Kidney glomerular epithelial cell (primary cell): Measurements from ENCODE around the gene CRYBB1.

Source experiments
- DNase-seq: peaks from one replicate; lab custom pipeline; 2025; lab: John Stamatoyannopoulos, UW

CRYBB1 gene

DNA sequence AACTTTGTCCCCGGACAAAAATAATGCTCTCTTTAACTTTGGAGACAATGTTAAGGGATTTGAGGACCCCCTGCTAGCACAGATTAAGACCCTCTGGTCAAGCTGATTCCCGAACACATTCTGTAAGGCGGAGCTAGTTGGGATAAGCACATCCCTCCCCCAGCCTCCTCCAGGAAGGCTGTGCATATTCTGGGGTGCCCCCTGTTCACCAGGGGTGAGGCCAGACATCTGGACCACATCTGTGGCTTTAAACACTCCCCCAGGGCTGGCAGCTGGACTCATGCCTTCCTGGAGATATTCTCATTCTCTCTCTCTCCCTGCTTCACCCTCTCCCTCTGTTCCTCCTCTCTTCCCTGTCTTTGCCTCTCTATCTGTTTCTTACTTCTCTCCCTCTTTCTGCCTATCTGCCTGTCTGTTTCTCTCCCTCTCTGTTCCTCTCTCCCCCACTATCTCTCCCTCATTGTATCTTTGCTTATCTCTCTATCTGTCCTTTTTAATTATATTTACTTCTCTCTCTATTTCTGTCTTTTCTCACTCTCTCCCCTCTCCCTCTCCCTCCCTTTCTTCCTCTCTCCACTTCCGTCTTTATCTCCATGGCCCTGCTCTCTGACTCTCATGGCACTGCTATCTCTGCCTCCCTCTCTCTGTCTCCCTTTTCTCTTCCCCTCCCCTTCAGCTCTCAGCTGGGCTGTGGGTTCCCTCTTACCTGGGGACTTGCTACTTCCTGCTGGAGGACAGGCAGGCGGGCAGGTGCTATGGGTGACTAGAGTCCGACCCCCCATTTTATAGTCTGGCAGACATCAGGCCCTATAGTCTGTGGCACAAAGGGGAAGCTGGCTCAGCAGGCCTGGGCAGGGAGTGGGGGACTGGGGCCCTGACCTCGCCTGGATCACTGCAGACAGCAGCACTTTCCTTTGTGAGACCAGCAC lies at the start of gene CRYBB1:
Gene CRYBB1, minus strand, starts transcription at position 757 of the 929 bp plus-strand sequence. CDS start 1,708 bp downstream, outside the sequence.
- no peak for DNase-seq

- DNase-seq = no peak
These were observed 49.3 kb upstream of the CRYBB1 start for GRCh38 chr22:26667140-26667539.

GRCh38 chr22:26665813-26666231 lies 48.0 kb upstream of the CRYBB1 start:
- peak; percentile 35 for DNase-seq

- DNase-seq = no peak
These were observed 45.6 kb upstream of the CRYBB1 start for GRCh38 chr22:26663374-26663923.

DNA sequence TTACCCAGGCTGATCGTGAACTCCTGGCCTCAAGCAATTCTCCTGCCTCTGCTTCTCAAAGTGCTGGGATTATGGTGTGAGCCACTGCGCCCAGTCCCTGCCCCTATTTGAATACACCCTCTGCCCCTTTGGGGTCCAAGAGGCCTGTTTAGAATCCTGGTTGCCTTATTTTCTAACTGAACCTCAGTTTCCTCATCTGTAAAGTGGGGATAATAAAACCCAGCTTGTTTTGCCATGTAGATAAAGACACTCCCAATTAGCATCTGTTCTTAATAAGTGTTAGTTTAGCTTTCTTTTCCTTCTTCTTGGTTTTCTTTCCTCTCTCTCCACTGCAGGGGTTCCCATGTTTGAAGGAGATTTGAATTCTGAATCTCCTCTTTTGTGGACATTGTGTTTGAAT lies 44.3 kb upstream of the CRYBB1 start:
- no peak for DNase-seq

DNA sequence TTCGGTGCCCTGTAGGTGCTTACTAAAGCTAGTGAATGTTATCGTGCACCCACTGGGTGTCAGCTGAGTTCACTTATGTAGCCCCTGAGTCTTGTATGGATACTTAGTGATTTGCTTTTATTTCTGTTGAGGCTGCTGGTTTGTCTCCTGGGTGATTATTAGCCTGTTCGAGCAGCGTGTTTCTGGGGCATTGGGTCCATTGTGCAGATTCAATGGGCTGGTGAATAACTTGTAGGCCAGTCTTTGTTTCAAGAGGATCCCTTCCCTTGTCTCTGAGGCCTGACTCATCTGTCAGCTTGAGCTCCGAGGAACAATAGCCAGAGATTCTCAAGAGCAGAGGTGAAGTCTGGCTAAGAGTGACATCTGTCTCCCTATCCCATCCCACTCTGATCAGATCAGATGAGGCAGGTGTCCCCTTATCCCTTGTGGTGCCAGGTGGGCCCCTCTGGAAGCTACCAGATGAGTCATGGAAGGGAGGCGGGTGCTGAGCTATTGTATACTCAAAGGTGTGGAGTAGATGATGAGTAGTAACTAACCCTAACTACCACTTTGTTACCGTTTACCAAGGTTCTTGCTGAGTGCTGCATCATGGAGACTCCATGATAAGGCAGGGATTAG lies 43.2 kb upstream of the CRYBB1 start:
- DNase-seq = peak; percentile 42

- DNase-seq = no peak
These were observed 42.5 kb upstream of the CRYBB1 start for GRCh38 chr22:26660356-26660755.

DNA sequence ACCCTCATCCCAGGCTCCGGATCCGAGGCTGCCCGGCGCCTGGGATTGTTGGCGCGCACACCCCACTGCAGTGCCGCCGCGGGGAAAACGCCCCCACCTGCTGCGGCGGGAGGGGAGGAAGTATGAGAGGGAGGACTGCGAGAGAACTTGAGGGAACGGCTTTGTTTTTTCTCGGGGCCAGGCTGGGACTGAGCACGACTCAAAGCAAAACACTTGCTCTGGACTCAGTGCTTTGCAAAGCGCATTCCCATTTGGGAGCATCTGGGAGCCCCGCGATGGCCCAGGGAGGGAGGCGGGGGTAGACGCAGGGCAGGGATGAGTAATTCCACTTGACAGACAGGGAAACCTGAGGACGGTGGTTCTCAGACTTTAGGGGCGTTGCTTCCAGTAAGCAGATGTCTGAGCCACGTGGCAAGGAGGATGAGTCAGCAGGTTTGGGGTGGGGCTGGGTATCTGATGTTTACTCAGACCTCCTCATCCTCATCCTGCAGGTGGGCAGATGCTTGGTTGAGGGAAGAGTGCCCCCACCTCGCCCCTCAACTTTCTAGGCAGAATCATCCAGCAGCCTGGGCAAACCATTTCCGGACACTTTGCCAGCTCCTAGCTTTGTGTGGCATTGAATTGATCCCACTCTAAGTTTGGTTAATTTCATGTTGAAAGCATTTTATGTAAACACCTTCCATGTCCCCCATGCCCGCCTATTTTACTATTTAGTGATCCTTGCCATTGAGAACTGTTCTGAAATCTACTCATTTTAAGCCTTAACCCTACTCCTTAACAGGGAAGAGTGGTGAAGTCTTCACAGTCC lies 41.0 kb upstream of the CRYBB1 start:
- peak; percentile 83 for DNase-seq

GRCh38 chr22:26658161-26658560 lies 40.3 kb upstream of the CRYBB1 start:
- DNase-seq = no peak

DNA sequence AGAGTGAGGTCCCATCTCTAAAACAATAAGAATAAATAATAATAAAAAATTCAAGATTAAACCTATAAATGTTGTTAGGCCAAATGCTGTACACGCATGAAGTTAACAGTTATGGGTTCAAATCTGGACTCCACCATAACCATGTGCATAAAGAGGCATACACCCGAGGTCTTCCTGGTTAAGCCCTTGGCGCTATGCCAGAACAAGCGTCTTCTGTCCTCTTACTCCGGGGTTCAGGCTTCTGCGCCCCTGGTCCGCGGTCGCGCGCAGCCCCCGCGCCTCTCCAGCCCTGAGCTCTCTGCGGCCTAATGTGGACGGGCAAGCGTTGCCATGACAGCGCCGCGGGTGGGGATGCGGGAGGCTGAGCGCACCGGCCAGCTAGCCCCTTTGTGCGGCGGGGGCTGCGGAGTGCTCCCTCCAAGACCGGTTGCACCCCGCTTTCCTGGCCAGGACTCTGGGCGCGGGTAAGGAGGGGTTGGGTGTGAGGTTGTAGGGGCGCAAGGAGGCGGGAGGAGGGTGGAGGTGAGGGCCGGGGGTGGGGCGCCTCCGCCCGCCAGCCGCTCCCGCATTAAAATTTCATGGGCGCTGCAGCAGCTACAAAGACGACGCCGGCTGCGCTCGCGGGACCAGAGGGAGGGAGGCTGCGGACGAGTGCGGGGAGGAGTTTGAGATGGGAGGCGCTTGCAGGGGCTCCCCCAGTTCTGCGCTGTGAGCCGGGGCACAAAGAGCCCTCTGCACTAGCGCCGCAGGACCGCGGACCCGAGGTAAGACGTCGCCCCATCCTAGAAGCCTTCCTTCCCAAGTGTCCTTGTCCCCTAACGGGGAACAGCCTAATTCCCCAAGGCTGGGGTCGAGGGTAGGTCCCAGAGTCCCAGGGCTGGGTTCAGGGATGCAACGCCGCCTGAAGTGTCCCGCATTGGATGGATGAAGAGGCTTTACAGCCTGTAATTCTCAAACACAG lies 39.3 kb upstream of the CRYBB1 start, which contains the start of gene MIAT:
Gene MIAT, plus strand, starts transcription at position 698 of the 961 bp plus-strand sequence.
- no peak for DNase-seq

DNA sequence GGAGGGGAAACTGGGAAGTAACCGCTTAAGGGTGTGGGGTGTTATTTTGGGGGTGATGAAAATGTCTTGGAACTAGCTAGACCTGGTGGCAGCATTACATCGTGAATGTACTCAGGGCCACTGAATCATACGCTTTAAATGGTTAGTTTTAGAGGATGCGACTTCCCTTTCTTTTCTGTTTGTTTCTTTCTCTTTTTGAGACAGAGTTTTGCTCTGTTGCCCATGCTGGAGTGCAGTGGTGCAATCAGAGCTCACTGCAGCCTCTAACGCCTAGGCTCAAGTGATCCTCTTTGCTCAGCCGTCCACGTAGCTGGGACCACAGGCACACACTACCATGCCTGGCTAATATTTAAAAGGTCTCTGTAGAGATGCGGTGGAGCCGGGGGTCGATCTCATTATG lies 34.0 kb upstream of the CRYBB1 start:
- no peak for DNase-seq

GRCh38 chr22:26650722-26651421 lies 33.0 kb upstream of the CRYBB1 start:
- no peak for DNase-seq

GRCh38 chr22:26648528-26649388 lies 30.9 kb upstream of the CRYBB1 start:
- DNase-seq = no peak

DNA sequence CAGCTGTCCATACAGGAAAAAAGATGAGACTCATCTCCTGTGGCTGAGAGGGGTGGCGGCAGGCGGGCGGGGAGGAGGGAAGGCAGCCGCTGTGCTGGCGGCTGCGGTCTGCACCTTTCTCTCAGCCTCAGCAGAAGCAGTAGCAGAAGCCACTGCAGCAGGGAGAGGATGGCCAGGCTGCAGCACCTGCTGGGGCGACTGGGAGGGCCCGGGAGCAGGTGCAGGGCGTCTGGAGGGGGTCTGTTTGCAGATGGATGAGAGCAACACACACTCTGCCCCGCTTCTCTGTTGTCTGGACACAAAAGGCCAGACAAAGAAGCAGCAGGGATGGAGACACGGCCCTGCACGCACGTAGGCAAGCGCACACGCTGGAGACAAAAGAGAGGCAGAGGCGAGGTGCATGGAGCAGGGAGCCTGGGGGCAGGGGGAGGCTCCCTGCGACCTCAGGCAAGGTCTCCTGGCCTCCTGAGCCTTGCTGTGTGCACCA lies 30.2 kb upstream of the CRYBB1 start:
- DNase-seq = no peak

GRCh38 chr22:26646158-26646557 lies 28.3 kb upstream of the CRYBB1 start:
- DNase-seq = no peak

- DNase-seq = no peak
These were observed 25.7 kb upstream of the CRYBB1 start for GRCh38 chr22:26643418-26644100.

DNA sequence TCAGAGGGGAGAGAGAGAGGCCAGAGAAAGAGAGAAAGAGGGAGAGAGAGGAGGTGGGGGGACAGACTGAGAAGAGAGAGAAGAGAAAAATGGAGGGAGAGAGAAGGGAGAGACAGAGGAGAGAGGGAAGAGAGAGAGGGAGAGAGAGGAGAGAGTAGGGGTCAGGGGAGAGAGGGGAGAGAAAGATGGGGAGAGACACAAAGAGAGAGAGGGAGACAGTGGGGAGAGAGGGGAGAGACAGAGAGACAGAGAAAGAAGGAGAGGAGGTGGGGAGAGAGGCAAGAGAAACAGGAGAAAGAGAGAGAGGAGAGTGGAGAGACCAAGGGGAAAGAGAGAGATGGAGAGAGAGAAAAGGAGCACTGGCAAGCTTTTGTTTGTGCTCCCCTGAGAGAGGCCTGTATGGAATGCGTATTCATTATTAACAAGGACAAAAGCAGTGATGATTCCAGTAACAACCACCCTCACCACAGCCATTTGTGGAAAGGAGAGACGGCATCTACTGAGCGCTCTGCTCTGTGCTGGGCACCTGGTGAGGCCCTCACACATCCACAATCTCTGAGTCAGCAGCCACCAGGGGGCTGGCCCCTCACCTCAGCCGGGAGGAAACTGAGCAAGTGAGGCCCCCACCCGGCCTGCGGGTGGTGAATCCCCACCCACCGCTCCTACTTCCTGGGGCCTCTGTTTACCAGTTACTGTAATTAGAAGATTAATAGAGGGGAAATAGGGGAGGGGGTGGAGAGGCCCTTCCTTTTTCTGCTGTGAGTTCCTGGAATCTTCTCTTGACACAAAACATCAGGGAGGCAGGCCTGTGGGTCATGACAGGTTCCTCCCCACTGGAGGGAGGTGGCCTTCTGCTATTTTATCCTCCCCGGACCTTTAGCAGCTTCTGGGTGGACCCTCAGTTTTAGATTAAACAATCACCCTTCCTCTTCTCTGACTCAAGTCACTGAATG lies 24.9 kb upstream of the CRYBB1 start:
- no peak for DNase-seq
